Endodermal cell (in vitro differentiated cells): ENCODE measurements around the gene OTOP2. TPM values are rescaled to one million over a fixed set of nuclear protein-coding genes. Genes with fewer than 3 reads are reported as not detected.

ENCODE experiments used
- DNase-seq: peaks from one replicate; pipeline ENCODE4 v3.0.0-alpha.2; 2017
- H3K27ac ChIP-seq: 2 replicates; pipeline ENCODE4 v1.5.1; 2013; ENCODE audit warnings: mild to moderate bottlenecking, low read depth, low read length, moderate library complexity
- H3K27me3 ChIP-seq: 2 replicates; pipeline ENCODE4 v1.6.1; 2013; ENCODE audit warnings: mild to moderate bottlenecking, low read length, moderate library complexity; ENCODE audit not compliant: insufficient read depth, control insufficient read depth, poor library complexity, severe bottlenecking
- H3K36me3 ChIP-seq: 2 replicates; pipeline ENCODE4 v1.7.0; 2013; ENCODE audit warnings: mild to moderate bottlenecking, low read length, moderate library complexity; ENCODE audit not compliant: control insufficient read depth, insufficient read depth
- H3K4me1 ChIP-seq: one replicate; pipeline ENCODE4 v1.7.0; 2013; ENCODE audit warnings: low read length; ENCODE audit not compliant: control insufficient read depth, insufficient read depth
- H3K4me3 ChIP-seq: 2 replicates; pipeline ENCODE4 v1.5.1; 2013; ENCODE audit warnings: mild to moderate bottlenecking, low read length, moderate library complexity
- H3K9ac ChIP-seq: 2 replicates; pipeline ENCODE4 v1.6.1; 2013; ENCODE audit warnings: mild to moderate bottlenecking, low read length, moderate library complexity; ENCODE audit not compliant: poor library complexity, severe bottlenecking; ENCODE audit errors: extremely low read depth
- H3K9me3 ChIP-seq: 2 replicates; pipeline ENCODE4 v1.6.1; 2013; ENCODE audit warnings: mild to moderate bottlenecking, low read length, moderate library complexity; ENCODE audit not compliant: control insufficient read depth
- H3K27ac Mint-ChIP-seq: 2 replicates; pipeline ENCODE4 v1.8.0; 2020; ENCODE audit warnings: mixed read lengths
- H3K27me3 Mint-ChIP-seq: 2 replicates; pipeline ENCODE4 v1.8.0; 2021; ENCODE audit warnings: mild to moderate bottlenecking, mixed read lengths; ENCODE audit not compliant: insufficient read depth
- H3K36me3 Mint-ChIP-seq: 2 replicates; pipeline ENCODE4 v1.8.0; 2020; ENCODE audit warnings: low read depth, mixed read lengths
- H3K4me1 Mint-ChIP-seq: 2 replicates; pipeline ENCODE4 v1.8.0; 2020; ENCODE audit warnings: mixed read lengths
- H3K4me3 Mint-ChIP-seq: 2 replicates; pipeline ENCODE4 v1.8.0; 2020; ENCODE audit warnings: mild to moderate bottlenecking, moderate library complexity, mixed read lengths
- H3K9me3 Mint-ChIP-seq: 2 replicates; pipeline ENCODE4 v1.8.0; 2020; ENCODE audit warnings: mild to moderate bottlenecking, mixed read lengths
- WGBS, 2 experiments: methylation state at CpG; one replicate each; pipeline versions ENCODE4 v1.1.5 to v1.1.7; 2013; ENCODE audit warnings: missing lambda C conversion rate in 2 of 2, mixed read lengths in 1 of 2; ENCODE audit not compliant: insufficient coverage in 1 of 2, insufficient read length in 1 of 2; 5-methylcytosine and 5-hydroxymethylcytosine counted together
- total RNA-seq, 2 donors: library from RNA; stranded (reverse); fragmentation: NEBNext Ultra II Directional in 1 of 2; extraction: Animal tissue kit (Norgen Biotek cat#: 25700) in 1 of 2; gene quantifications; 2 replicates in 1 of 2; 3 replicates in 1 of 2; pipeline ENCODE4 v1.2.1, GENCODE V29; 2021
- TF ChIP-seq, protein P1 (sequence below): fragments of 200-600 bp; sonication (generic); conservative IDR thresholded peaks from 2 replicates; pipeline ENCODE4 v1.5.0; 2021; ENCODE audit warnings: antibody characterized with exemption, mild to moderate bottlenecking

The OTOP2 gene
- total RNA-seq, 2 donors from 2014 or later: not detected

DNA sequence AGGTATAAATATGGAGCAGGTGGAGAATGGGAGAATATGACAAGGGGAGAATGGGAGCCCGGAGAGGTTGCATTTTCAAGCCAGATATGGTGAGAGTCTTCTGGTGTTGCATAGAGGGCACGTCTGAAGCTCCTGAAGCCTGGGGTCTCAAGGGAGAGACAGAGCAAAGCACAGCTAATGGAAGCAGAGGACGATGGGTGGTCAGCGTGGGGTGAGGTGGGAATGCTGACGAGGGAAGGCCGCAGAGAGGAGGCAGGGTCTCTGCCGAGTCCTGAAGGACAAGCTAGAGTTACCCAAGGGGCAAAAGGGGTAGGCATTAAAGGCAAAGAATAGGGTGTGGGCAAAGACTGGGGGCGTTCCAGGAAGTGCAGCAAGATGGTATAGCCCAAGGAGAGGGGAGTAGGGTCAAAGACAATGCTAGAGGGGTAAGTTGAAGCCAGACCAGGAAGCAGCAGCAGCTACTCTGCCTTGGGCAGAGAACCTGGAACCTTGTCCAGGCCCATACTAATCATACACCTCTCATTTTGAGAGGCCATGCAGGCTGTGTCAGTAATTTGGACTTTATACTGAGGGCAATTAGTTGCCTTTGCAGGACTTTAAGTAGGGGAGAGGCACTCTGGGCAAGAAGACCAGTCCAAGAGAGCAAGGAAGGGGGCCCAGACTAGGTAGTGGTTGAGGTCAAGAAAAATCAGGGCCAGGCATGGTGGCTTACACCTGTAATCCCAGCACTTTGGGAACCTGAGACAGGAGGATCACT lies 14.3 kb downstream of the OTOP2 start:
- peaks cover 93% of the 10 kb centered on the region for H3K27me3 ChIP-seq
- Mint-ChIP-seq H3K4me3 (no peak overlapping the region), H3K9me3 (no peaks in the 10 kb centered on the region), H3K36me3 (no peaks in the 10 kb centered on the region), H3K27ac (no peak overlapping the region), H3K27me3 (peaks cover 84% of the 10 kb centered on the region), H3K4me1 (no peaks in the 10 kb centered on the region)
- H3K27ac ChIP-seq: no peak overlapping the region
- no peaks in the 10 kb centered on the region for H3K4me1 ChIP-seq
- H3K9me3 ChIP-seq: no peaks in the 10 kb centered on the region
- TF ChIP-seq, protein P1, sequence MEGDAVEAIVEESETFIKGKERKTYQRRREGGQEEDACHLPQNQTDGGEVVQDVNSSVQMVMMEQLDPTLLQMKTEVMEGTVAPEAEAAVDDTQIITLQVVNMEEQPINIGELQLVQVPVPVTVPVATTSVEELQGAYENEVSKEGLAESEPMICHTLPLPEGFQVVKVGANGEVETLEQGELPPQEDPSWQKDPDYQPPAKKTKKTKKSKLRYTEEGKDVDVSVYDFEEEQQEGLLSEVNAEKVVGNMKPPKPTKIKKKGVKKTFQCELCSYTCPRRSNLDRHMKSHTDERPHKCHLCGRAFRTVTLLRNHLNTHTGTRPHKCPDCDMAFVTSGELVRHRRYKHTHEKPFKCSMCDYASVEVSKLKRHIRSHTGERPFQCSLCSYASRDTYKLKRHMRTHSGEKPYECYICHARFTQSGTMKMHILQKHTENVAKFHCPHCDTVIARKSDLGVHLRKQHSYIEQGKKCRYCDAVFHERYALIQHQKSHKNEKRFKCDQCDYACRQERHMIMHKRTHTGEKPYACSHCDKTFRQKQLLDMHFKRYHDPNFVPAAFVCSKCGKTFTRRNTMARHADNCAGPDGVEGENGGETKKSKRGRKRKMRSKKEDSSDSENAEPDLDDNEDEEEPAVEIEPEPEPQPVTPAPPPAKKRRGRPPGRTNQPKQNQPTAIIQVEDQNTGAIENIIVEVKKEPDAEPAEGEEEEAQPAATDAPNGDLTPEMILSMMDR: no peak
- no peak overlapping the region for H3K9ac ChIP-seq
- no peaks in the 10 kb centered on the region for H3K36me3 ChIP-seq
- 61 to 67% methylated on average over 7 to 8 of the region's 8 CpGs for WGBS, 2 experiments
- no peak for DNase-seq
- no peak overlapping the region for H3K4me3 ChIP-seq

DNA sequence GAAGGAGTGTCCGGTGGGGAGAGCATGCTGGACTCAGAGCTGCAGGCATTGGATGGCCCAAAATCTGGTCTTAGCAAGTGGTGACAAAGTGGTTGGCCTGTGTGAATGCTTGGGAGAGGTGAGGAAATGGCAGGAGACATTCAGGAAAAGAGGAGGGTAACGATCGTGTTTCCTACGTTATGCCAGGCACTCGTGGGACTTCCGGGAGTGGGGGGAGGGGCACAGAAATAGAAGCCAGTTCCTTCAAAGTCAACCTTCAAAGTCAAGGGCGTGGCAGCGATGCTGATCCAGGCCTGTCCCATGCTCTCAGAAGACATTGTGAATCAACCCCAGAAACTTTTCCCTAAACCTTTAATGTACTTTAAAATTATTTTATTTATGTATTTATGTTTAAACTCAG lies 15.5 kb downstream of the OTOP2 start:
- Mint-ChIP-seq H3K4me1 (no peaks in the 10 kb centered on the region), H3K27ac (no peak overlapping the region), H3K4me3 (no peak overlapping the region), H3K36me3 (no peaks in the 10 kb centered on the region), H3K9me3 (no peaks in the 10 kb centered on the region), H3K27me3 (peaks cover 77% of the 10 kb centered on the region)
- 64 to 90% methylated on average over 2 to 8 of the region's 8 CpGs for WGBS, 2 experiments
- Histone ChIP-seq H3K4me3 (no peak overlapping the region), H3K27me3 (peaks cover 89% of the 10 kb centered on the region), H3K9ac (no peak overlapping the region), H3K36me3 (no peaks in the 10 kb centered on the region), H3K27ac (no peak overlapping the region), H3K9me3 (no peaks in the 10 kb centered on the region), H3K4me1 (no peaks in the 10 kb centered on the region)
- TF ChIP-seq, protein P1: no peak
- DNase-seq: no peak

DNA sequence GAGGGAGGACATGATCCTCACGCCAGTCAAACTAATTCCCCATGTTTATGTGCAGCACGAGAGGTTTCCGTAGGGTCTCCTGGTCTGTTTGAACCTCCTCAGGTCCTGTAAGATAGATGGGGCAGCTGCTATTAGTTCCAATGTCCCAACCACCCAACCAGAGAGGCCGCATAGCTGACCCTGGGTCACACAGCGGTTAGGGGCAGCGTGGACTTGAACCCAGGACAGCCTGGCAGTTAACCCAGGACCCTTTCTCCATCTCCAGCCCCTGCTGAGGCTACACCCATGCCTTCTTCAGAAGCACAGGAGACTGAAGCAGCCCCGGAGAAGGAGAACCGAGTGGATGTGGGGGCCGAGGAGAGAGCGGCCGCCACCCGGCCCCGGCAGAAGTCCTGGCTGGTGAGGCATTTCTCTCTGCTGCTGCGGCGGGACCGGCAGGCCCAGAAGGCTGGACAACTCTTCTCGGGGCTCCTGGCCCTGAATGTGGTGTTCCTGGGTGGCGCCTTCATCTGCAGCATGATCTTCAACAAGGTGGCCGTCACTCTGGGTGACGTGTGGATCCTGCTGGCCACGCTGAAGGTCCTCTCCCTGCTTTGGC lies 17.2 kb downstream of the OTOP2 start:
- Mint-ChIP-seq H3K27ac (no peak overlapping the region), H3K36me3 (no peaks in the 10 kb centered on the region), H3K4me3 (no peak overlapping the region), H3K27me3 (peaks cover 71% of the 10 kb centered on the region), H3K9me3 (no peaks in the 10 kb centered on the region), H3K4me1 (no peaks in the 10 kb centered on the region)
- H3K27ac ChIP-seq: no peak overlapping the region
- no peaks in the 10 kb centered on the region for H3K9me3 ChIP-seq
- 84 to 86% methylated on average over 18 to 21 of the region's 21 CpGs for WGBS, 2 experiments
- no peak overlapping the region for H3K4me3 ChIP-seq
- no peak for DNase-seq
- H3K9ac ChIP-seq: no peak overlapping the region
- H3K36me3 ChIP-seq: no peaks in the 10 kb centered on the region
- H3K27me3 ChIP-seq: peaks cover 82% of the 10 kb centered on the region
- no peaks in the 10 kb centered on the region for H3K4me1 ChIP-seq
- TF ChIP-seq, protein P1: no peak
